IMR-90 (cell line): ENCODE data around the gene RAB28. TPM values are rescaled to one million over a fixed set of nuclear protein-coding genes. Genes with fewer than 3 reads are reported as not detected.

Source experiments
- ATAC-seq: fragments of 200-7000 bp; cut with Tn5 transposase; 2 replicates; pipeline ENCODE4 v1.9.1; 2020; ENCODE audit warnings: low read depth, mild to moderate bottlenecking, moderate library complexity
- BruUV-seq: library from RNA; stranded (reverse); fragments of 400-500 nt; replicated peaks from 2 replicates; lab custom pipeline; 2021; lab: Mats Ljungman, UMichigan
- CTCF ChIA-PET: fragments of 300-600 bp; formaldehyde crosslinking; extraction: SDS; loops from one replicate; lab custom pipeline; 2021; ENCODE audit warnings: antibody characterized with exemption; lab: Yijun Ruan, JAX
- POLR2A ChIA-PET: fragments of 300-600 bp; sonication (Branson Sonifier 250); formaldehyde crosslinking; loops from one replicate; lab custom pipeline; 2022; ENCODE audit warnings: antibody characterized with exemption; ENCODE audit not compliant: unreplicated experiment; lab: Charles Lee
- DNase-seq: peaks from one replicate; pipeline ENCODE4 v3.0.0; 2013
- H2AFZ ChIP-seq: replicated peaks from 2 replicates; pipeline ENCODE3; 2013; ENCODE audit warnings: low read length, mild to moderate bottlenecking; ENCODE audit not compliant: poor library complexity
- H2AK5ac ChIP-seq: 2 replicates; pipeline ENCODE4 v1.6.1; 2013; ENCODE audit warnings: low read depth, low read length, inconsistent platforms
- H2AK9ac ChIP-seq: replicated peaks from 2 replicates; pipeline ENCODE3; 2013; ENCODE audit warnings: mild to moderate bottlenecking, low read depth, low read length, moderate library complexity; ENCODE audit not compliant: poor library complexity
- H2BK120ac ChIP-seq: 2 replicates; pipeline ENCODE4 v1.6.1; 2013; ENCODE audit warnings: low read depth, low read length, inconsistent platforms
- H2BK15ac ChIP-seq: 3 replicates; pipeline ENCODE4 v1.6.1; 2013; ENCODE audit warnings: low read depth, low read length, inconsistent platforms
- H2BK20ac ChIP-seq: 2 replicates; pipeline ENCODE4 v1.6.1; 2013; ENCODE audit warnings: low read depth, mild to moderate bottlenecking, inconsistent platforms, low read length, moderate library complexity
- H2BK5ac ChIP-seq: 2 replicates; pipeline ENCODE4 v1.6.1; 2013; ENCODE audit warnings: mild to moderate bottlenecking, low read depth, low read length, inconsistent platforms; ENCODE audit not compliant: poor library complexity, severe bottlenecking
- H3K14ac ChIP-seq: replicated peaks from 2 replicates; pipeline ENCODE4 v1.6.1; 2013; ENCODE audit warnings: low read depth, low read length, inconsistent platforms
- H3K18ac ChIP-seq: 2 replicates; pipeline ENCODE4 v1.6.1; 2013; ENCODE audit warnings: low read depth, low read length, control low read depth
- H3K23ac ChIP-seq: 2 replicates; pipeline ENCODE4 v1.6.1; 2013; ENCODE audit warnings: low read depth, low read length, inconsistent platforms
- H3K27ac ChIP-seq: 2 replicates; pipeline ENCODE4 v1.5.1; 2013; ENCODE audit warnings: mild to moderate bottlenecking, control low read depth, low read length; ENCODE audit not compliant: insufficient read depth
- H3K27me3 ChIP-seq: 2 replicates; pipeline ENCODE4 v1.6.1; 2013; ENCODE audit warnings: low read length; ENCODE audit not compliant: control insufficient read depth, insufficient read depth
- H3K36me3 ChIP-seq: 2 replicates; pipeline ENCODE4 v1.6.1; 2013; ENCODE audit warnings: low read length, mixed read lengths; ENCODE audit not compliant: control insufficient read depth, insufficient read depth
- H3K4ac ChIP-seq: 2 replicates; pipeline ENCODE4 v1.6.1; 2013; ENCODE audit warnings: low read depth, low read length, inconsistent platforms
- H3K4me1 ChIP-seq: 2 replicates; pipeline ENCODE4 v1.6.1; 2013; ENCODE audit warnings: low read length, mixed read lengths; ENCODE audit not compliant: control insufficient read depth, insufficient read depth
- H3K4me2 ChIP-seq: 2 replicates; pipeline ENCODE4 v1.6.1; 2013; ENCODE audit warnings: low read depth, mild to moderate bottlenecking, control low read depth, low read length, moderate library complexity
- H3K4me3 ChIP-seq: 2 replicates; pipeline ENCODE4 v1.5.1; 2013; ENCODE audit warnings: low read depth, mild to moderate bottlenecking, control low read depth, low read length, moderate library complexity; ENCODE audit not compliant: insufficient read depth
- H3K56ac ChIP-seq: 2 replicates; pipeline ENCODE4 v1.6.1; 2013; ENCODE audit warnings: low read length, inconsistent platforms; ENCODE audit not compliant: insufficient read depth; ENCODE audit errors: extremely low read depth
- H3K79me1 ChIP-seq, 2 experiments: 2 replicates each; pipeline ENCODE4 v1.6.1; 2013; ENCODE audit warnings: low read length in 2 of 2, inconsistent platforms in 1 of 2, low read depth in 1 of 2
- H3K9ac ChIP-seq: 2 replicates; pipeline ENCODE4 v1.6.1; 2013; ENCODE audit warnings: low read depth, low read length, control low read depth
- H3K9me1 ChIP-seq: 2 replicates; pipeline ENCODE4 v1.6.1; 2013; ENCODE audit warnings: low read length, inconsistent platforms; ENCODE audit not compliant: insufficient read depth
- H3K9me3 ChIP-seq: 2 replicates; pipeline ENCODE4 v1.6.1; 2013; ENCODE audit warnings: low read length; ENCODE audit not compliant: control insufficient read depth, insufficient read depth
- H4K20me1 ChIP-seq: 2 replicates; pipeline ENCODE4 v1.6.1; 2013; ENCODE audit warnings: low read length, inconsistent platforms; ENCODE audit not compliant: insufficient read depth
- H4K5ac ChIP-seq: 2 replicates; pipeline ENCODE4 v1.6.1; 2013; ENCODE audit warnings: mild to moderate bottlenecking, low read depth, low read length, control low read depth
- H4K8ac ChIP-seq, 2 experiments: 2 replicates each; pipeline ENCODE4 v1.6.1; 2013; ENCODE audit warnings: low read depth in 2 of 2, low read length in 2 of 2, control low read depth in 1 of 2, inconsistent platforms in 1 of 2
- H4K91ac ChIP-seq: 2 replicates; pipeline ENCODE4 v1.6.1; 2013; ENCODE audit warnings: low read depth, low read length, inconsistent platforms; ENCODE audit not compliant: insufficient read depth
- RCOR1 ChIP-seq: IDR thresholded peaks from 2 replicates; pipeline ENCODE4 v1.6.1; 2012; ENCODE audit warnings: mild to moderate bottlenecking, low read length, improper control_type of control experiment; ENCODE audit not compliant: insufficient replicate concordance
- RFX5 ChIP-seq: IDR thresholded peaks from 2 replicates; pipeline ENCODE4 v1.8.0; 2012; ENCODE audit warnings: low read depth, mild to moderate bottlenecking, low read length, moderate library complexity
- WGBS, 2 experiments: methylation state at CpG; one replicate each; pipeline versions ENCODE4 v1.1.5 to v1.1.7; 2013; ENCODE audit warnings: missing lambda C conversion rate in 2 of 2; ENCODE audit not compliant: insufficient read length in 1 of 2; ENCODE audit errors: extremely low coverage in 2 of 2; 5-methylcytosine and 5-hydroxymethylcytosine counted together
- dilution Hi-C: fragments of 300-500 bp; cut with HindIII; formaldehyde crosslinking; loops from one replicate; pipeline ENCODE4 v1.14.3; 2018; ENCODE audit warnings: low sequenced_read_pairs; ENCODE audit not compliant: unreplicated experiment
- in situ Hi-C: fragments of 300-500 bp; cut with MboI; formaldehyde crosslinking; loops from 3 replicates; pipeline ENCODE4 v1.14.3; 2019; ENCODE audit warnings: low sequenced_read_pairs, inconsistent platforms, mixed read lengths
- intact Hi-C: fragments of 100-400 bp; cut with micrococcal nuclease; formaldehyde crosslinking; loops from 2 replicates; pipeline ENCODE4 v1.10.0; 2022
- polyA plus RNA-seq, 3 experiments: library from polyadenylated mRNA; depleted of rRNA; stranded (reverse); fragments of >200 nt; gene quantifications; 2 replicates each; pipeline ENCODE4 v1.2.3, GENCODE V29; 2012; ENCODE audit warnings: low replicate concordance in 1 of 3
- total RNA-seq: library from RNA; depleted of rRNA; stranded (reverse); fragments of >200 nt; gene quantifications from 2 replicates; pipeline ENCODE4 v1.2.3, GENCODE V29; 2012
- TF ChIP-seq, protein P1 (sequence below): conservative IDR thresholded peaks from 2 replicates; pipeline ENCODE4 v1.5.1; 2012; ENCODE audit warnings: mild to moderate bottlenecking, low read depth, low read length, improper control_type of control experiment

Gene RAB28
- total and polyA plus RNA-seq, 2 of the 4 experiments (the other 2 are of a cell fraction): 7.5 to 10.8 TPM

DNA sequence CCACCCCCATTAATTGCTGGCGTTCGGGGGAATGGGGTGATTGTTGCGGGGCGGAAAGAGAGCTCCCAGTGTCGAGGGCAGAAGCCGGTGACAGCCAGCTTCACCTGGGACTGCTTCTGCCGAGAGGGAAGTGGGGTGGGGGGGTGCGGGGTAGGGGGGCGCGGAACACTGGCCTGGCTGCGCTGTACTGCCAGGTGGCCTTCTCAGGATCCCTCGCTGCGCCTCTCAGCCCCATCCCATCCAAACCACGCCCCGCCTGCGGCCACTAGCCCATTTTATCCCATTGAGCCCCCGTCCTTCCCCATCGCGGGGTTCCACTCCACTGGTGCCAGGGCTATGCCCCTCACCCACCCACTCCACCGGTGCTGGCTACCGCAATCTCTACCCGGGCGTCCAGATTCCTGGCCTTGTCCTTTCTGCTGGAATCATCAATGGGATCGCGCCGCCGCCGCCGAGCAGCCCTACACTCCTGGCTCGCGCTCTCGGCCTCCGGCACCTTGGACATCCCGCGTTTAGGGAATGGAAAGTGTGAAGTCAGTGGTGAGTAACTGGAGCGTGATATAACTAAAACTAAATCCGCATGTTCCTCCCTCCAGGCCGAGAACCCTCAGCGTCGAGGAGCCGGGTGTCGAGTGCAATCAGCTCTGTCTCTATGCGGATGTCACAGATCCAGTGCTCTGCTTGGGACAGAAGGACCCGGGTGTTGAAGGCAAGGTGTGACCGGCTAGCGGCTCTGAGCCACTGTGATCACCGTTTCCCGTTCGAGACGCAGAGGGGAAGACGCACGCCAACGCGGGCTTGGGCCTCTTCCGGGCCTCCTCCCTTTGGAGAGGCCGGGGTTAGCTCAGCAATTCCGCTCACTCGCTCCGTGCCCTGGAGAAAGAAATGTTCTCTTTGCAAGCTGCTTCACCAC, 39.7 kb upstream of the RAB28 start:
- Histone ChIP-seq H3K4me1 (no peaks in the 10 kb centered on the region), H3K4me3 (no peak overlapping the region), H3K4ac (no peak overlapping the region), H2BK5ac (no peak overlapping the region), H3K79me1 (no peaks in the 10 kb centered on the region), H3K18ac (no peak overlapping the region), H2AK9ac (peak overlapping the region; percentile 60), H3K9me3 (peaks cover 17% of the 10 kb centered on the region), H4K8ac (no peak overlapping the region), H2AFZ (peak overlapping the region; percentile 5), H2BK20ac (no peak overlapping the region), H4K20me1 (no peaks in the 10 kb centered on the region), H3K27ac (no peak overlapping the region), H3K23ac (no peak overlapping the region), H3K4me2 (no peak overlapping the region), H3K14ac (no peak overlapping the region), H2BK120ac (no peak overlapping the region), H3K9me1 (no peaks in the 10 kb centered on the region), H2AK5ac (no peak overlapping the region), H3K27me3 (peaks cover 73% of the 10 kb centered on the region), H2BK15ac (no peak overlapping the region), H3K36me3 (no peaks in the 10 kb centered on the region), H3K56ac (no peak overlapping the region), H4K91ac (no peak overlapping the region), H4K5ac (no peak overlapping the region), H3K9ac (no peak overlapping the region)
- TF ChIP-seq RFX5 (no peak), RCOR1 (no peak)
- TF ChIP-seq, protein P1, sequence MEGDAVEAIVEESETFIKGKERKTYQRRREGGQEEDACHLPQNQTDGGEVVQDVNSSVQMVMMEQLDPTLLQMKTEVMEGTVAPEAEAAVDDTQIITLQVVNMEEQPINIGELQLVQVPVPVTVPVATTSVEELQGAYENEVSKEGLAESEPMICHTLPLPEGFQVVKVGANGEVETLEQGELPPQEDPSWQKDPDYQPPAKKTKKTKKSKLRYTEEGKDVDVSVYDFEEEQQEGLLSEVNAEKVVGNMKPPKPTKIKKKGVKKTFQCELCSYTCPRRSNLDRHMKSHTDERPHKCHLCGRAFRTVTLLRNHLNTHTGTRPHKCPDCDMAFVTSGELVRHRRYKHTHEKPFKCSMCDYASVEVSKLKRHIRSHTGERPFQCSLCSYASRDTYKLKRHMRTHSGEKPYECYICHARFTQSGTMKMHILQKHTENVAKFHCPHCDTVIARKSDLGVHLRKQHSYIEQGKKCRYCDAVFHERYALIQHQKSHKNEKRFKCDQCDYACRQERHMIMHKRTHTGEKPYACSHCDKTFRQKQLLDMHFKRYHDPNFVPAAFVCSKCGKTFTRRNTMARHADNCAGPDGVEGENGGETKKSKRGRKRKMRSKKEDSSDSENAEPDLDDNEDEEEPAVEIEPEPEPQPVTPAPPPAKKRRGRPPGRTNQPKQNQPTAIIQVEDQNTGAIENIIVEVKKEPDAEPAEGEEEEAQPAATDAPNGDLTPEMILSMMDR: no peak
- DNase-seq: no peak
- in situ Hi-C loops: no loop called here
- ChIA-PET CTCF (no interaction called here), POLR2A (no interaction called here)
- WGBS, 2 experiments: 19% methylated on average over 16 of the region's 59 CpGs; no CpG with 5 or more reads in 1 of the 2 experiments
- intact Hi-C loops: no loop called here
- no peak for ATAC-seq
- dilution Hi-C loops: no loop called here
- BruUV-seq: no TSS peak
